ENCODE measurements around the gene SERPINA10. TPM values are rescaled to one million over a fixed set of nuclear protein-coding genes. Genes with fewer than 3 reads are reported as not detected.
"Not testable (repeated sequence)": the region's sequence is repeated elsewhere in the genome, so short reads cannot be mapped to it uniquely, and the experiment has no call there.

The SERPINA10 gene
- total and polyA plus RNA-seq, 5 experiments from 2014 or later = not detected

- POLR2A ChIA-PET = no interaction called here
- Mint-ChIP-seq H3K4me3 (no peak overlapping the region), H3K36me3 (no peaks in the 10 kb centered on the region), H3K9me3 (peaks cover 0 to 3% (median 0%) of the 10 kb centered on the region in 9 donors), H3K27ac (no peak overlapping the region), H3K27me3 (peaks cover 4 to 31% (median 9%) of the 10 kb centered on the region in 5 donors), H3K4me1 (no peaks in the 10 kb centered on the region)
- DNase-seq (no peak), ATAC-seq (no peak)
Measured at GRCh38 chr14:94291159-94291905, 1.7 kb downstream of the SERPINA10 start.

GRCh38 chr14:94290197-94290596 is 2.9 kb downstream of the SERPINA10 start:
- DNase-seq (no peak), ATAC-seq (no peak)
- no peaks in the 10 kb centered on the region for H3K36me3 Mint-ChIP-seq
- POLR2A ChIA-PET = no interaction called here
- H3K4me1 Mint-ChIP-seq = no peaks in the 10 kb centered on the region
- H3K9me3 Mint-ChIP-seq = peaks cover 0 to 3% (median 0%) of the 10 kb centered on the region in 9 donors
- H3K4me3 Mint-ChIP-seq = no peak overlapping the region
- peaks cover 3 to 25% (median 5%) of the 10 kb centered on the region in 5 donors for H3K27me3 Mint-ChIP-seq
- H3K27ac Mint-ChIP-seq = no peak overlapping the region

GRCh38 chr14:94288610-94289465 is 4.2 kb downstream of the SERPINA10 start:
- no peak for DNase-seq
- Mint-ChIP-seq H3K9me3 (peaks cover 0 to 3% (median 0%) of the 10 kb centered on the region in 9 donors), H3K4me3 (no peak overlapping the region), H3K4me1 (no peaks in the 10 kb centered on the region), H3K36me3 (no peaks in the 10 kb centered on the region), H3K27ac (no peak overlapping the region), H3K27me3 (peaks cover 3 to 25% (median 6%) of the 10 kb centered on the region in 5 donors)
- no peak for ATAC-seq
- POLR2A ChIA-PET = no interaction called here

GRCh38 chr14:94285158-94285557 is 7.9 kb downstream of the SERPINA10 start:
- no peak for DNase-seq
- H3K27ac Mint-ChIP-seq = no peak overlapping the region
- POLR2A ChIA-PET = no interaction called here
- ATAC-seq = no peak
- peaks cover 3 to 17% (median 13%) of the 10 kb centered on the region in 5 donors for H3K27me3 Mint-ChIP-seq
- H3K9me3 Mint-ChIP-seq = peaks cover 0 to 3% (median 0%) of the 10 kb centered on the region in 9 donors
- H3K4me3 Mint-ChIP-seq = no peak overlapping the region
- H3K4me1 Mint-ChIP-seq = no peaks in the 10 kb centered on the region
- no peaks in the 10 kb centered on the region for H3K36me3 Mint-ChIP-seq

GRCh38 chr14:94284221-94284620 is 8.8 kb downstream of the SERPINA10 start:
- POLR2A ChIA-PET = no interaction called here
- H3K36me3 Mint-ChIP-seq = no peaks in the 10 kb centered on the region
- no peak for DNase-seq
- no peak overlapping the region for H3K4me3 Mint-ChIP-seq
- peaks cover 0 to 3% (median 0%) of the 10 kb centered on the region in 9 donors for H3K9me3 Mint-ChIP-seq
- H3K4me1 Mint-ChIP-seq = no peaks in the 10 kb centered on the region
- no peak overlapping the region for H3K27ac Mint-ChIP-seq
- no peak for ATAC-seq
- peaks cover 3 to 17% (median 13%) of the 10 kb centered on the region in 5 donors for H3K27me3 Mint-ChIP-seq

- DNase-seq (no peak), ATAC-seq (no peak)
- Mint-ChIP-seq H3K9me3 (peaks cover 0 to 3% (median 0%) of the 10 kb centered on the region in 9 donors), H3K4me3 (no peak overlapping the region), H3K36me3 (no peaks in the 10 kb centered on the region), H3K27me3 (peaks cover 3 to 15% (median 13%) of the 10 kb centered on the region in 5 donors), H3K27ac (no peak overlapping the region), H3K4me1 (no peaks in the 10 kb centered on the region)
- POLR2A ChIA-PET = no interaction called here
Measured at GRCh38 chr14:94282991-94283723, 9.9 kb downstream of the SERPINA10 start.

- Mint-ChIP-seq H3K36me3 (no peaks in the 10 kb centered on the region), H3K4me3 (no peak overlapping the region), H3K27ac (no peak overlapping the region), H3K4me1 (no peaks in the 10 kb centered on the region), H3K27me3 (peaks cover 0 to 12% (median 0%) of the 10 kb centered on the region in 5 donors), H3K9me3 (no peaks in the 10 kb centered on the region)
- POLR2A ChIA-PET = no interaction called here
- DNase-seq = no peak
- no peak for ATAC-seq
Measured at GRCh38 chr14:94278731-94279130, 14.3 kb downstream of the SERPINA10 start.

GRCh38 chr14:94276898-94277561 is 16.0 kb downstream of the SERPINA10 start:
- H3K27ac Mint-ChIP-seq, DNase-seq, H3K9me3 Mint-ChIP-seq, H3K4me1 Mint-ChIP-seq, POLR2A ChIA-PET, H3K27me3 Mint-ChIP-seq, ATAC-seq, H3K36me3 Mint-ChIP-seq, H3K4me3 Mint-ChIP-seq: not testable (repeated sequence)

GRCh38 chr14:94269156-94269555 is 23.9 kb downstream of the SERPINA10 start:
- H3K27me3 Mint-ChIP-seq = peaks cover 9 to 41% (median 16%) of the 10 kb centered on the region in 5 donors

GRCh38 chr14:94268582-94268981 is 24.5 kb downstream of the SERPINA10 start:
- H3K4me3 Mint-ChIP-seq, H3K27ac Mint-ChIP-seq, DNase-seq, ATAC-seq, H3K9me3 Mint-ChIP-seq, H3K4me1 Mint-ChIP-seq, H3K36me3 Mint-ChIP-seq, POLR2A ChIA-PET: not testable (repeated sequence)
- H3K27me3 Mint-ChIP-seq = peaks cover 11 to 41% (median 16%) of the 10 kb centered on the region in 5 donors

More at GRCh38 chr14:94269156-94269555, 23.9 kb downstream of the SERPINA10 start:
- Mint-ChIP-seq H3K9me3 (no peaks in the 10 kb centered on the region), H3K36me3 (peaks cover 0 to 4% (median 0%) of the 10 kb centered on the region in 3 donors), H3K4me3 (no peak overlapping the region), H3K27ac (no peak overlapping the region), H3K4me1 (no peaks in the 10 kb centered on the region)
- DNase-seq = no peak
- POLR2A ChIA-PET = no interaction called here
- no peak for ATAC-seq

- no peak overlapping the region for H3K4me3 Mint-ChIP-seq
- POLR2A ChIA-PET = no interaction called here
- ATAC-seq = no peak
- H3K9me3 Mint-ChIP-seq = peaks cover 3 to 16% (median 12%) of the 10 kb centered on the region in 9 donors
- H3K36me3 Mint-ChIP-seq = peaks cover 0 to 16% (median 7%) of the 10 kb centered on the region in 3 donors
- DNase-seq = no peak
- no peaks in the 10 kb centered on the region for H3K4me1 Mint-ChIP-seq
- peaks cover 8 to 40% (median 12%) of the 10 kb centered on the region in 5 donors for H3K27me3 Mint-ChIP-seq
- H3K27ac Mint-ChIP-seq = no peak overlapping the region
Measured at GRCh38 chr14:94267352-94267751, 25.7 kb downstream of the SERPINA10 start.

- Mint-ChIP-seq H3K9me3 (peaks cover 8 to 28% (median 21%) of the 10 kb centered on the region in 9 donors), H3K27me3 (peaks cover 8 to 19% (median 11%) of the 10 kb centered on the region in 5 donors), H3K36me3 (peaks cover 0 to 29% (median 9%) of the 10 kb centered on the region in 3 donors)
- H3K27ac Mint-ChIP-seq, POLR2A ChIA-PET, H3K4me3 Mint-ChIP-seq, DNase-seq, ATAC-seq, H3K4me1 Mint-ChIP-seq: not testable (repeated sequence)
Measured at GRCh38 chr14:94264195-94264594, 28.9 kb downstream of the SERPINA10 start.

Data from naive thymus-derived CD8-positive, alpha-beta T cell (primary cell).